Measurements from ENCODE around the gene POLA1. TPM values are rescaled to one million over a fixed set of nuclear protein-coding genes. Genes with fewer than 3 reads are reported as not detected.
A peak's percentile ranks its signal among the peaks of the same experiment; 100 is the strongest.

The POLA1 gene
- total RNA-seq, 2 experiments from 2014 or later, result 48.4 to 52.1 TPM

- no peak for ATAC-seq
- H3K27ac Mint-ChIP-seq, result no peak overlapping the region
- CTCF ChIA-PET, result interaction anchor here (0.9 kb wide), 1 partner anchor 60 kb away, joined by 3 read pairs; no protein-coding TSS in a partner anchor
Observed at GRCh38 chrX:24899391-24899790, 205.7 kb downstream of the POLA1 start.

GRCh38 chrX:24900234-24900633 lies 206.5 kb downstream of the POLA1 start:
- Mint-ChIP-seq H3K9me3 (ENCODE audit: low read depth) (no peaks in the 10 kb centered on the region), H3K27ac (no peak overlapping the region), H3K4me3 (no peak overlapping the region), H3K4me1 (peaks cover under 1% of the 10 kb centered on the region), H3K36me3 (ENCODE audit: low read depth) (peaks cover 39% of the 10 kb centered on the region), H3K27me3 (no peaks in the 10 kb centered on the region)
- ChIA-PET CTCF (no interaction called here), POLR2A (no interaction called here)
- ATAC-seq, result no peak
- intact Hi-C loops (cut with DNase I, micrococcal nuclease), result no loop called here
- no peak for DNase-seq

More at GRCh38 chrX:24899391-24899790, 205.7 kb downstream of the POLA1 start:
- POLR2A ChIA-PET, result no interaction called here
- Mint-ChIP-seq H3K4me3 (no peak overlapping the region), H3K36me3 (ENCODE audit: low read depth) (peaks cover 39% of the 10 kb centered on the region), H3K9me3 (ENCODE audit: low read depth) (no peaks in the 10 kb centered on the region), H3K4me1 (peaks cover 3% of the 10 kb centered on the region), H3K27me3 (no peaks in the 10 kb centered on the region)
- DNase-seq, result no peak
- intact Hi-C loops (cut with DNase I, micrococcal nuclease), result no loop called here

- Mint-ChIP-seq H3K4me3 (no peak overlapping the region), H3K9me3 (ENCODE audit: low read depth) (no peaks in the 10 kb centered on the region), H3K36me3 (ENCODE audit: low read depth) (peaks cover 29% of the 10 kb centered on the region), H3K4me1 (no peaks in the 10 kb centered on the region), H3K27ac (no peak overlapping the region), H3K27me3 (no peaks in the 10 kb centered on the region)
- ChIA-PET CTCF (no interaction called here), POLR2A (no interaction called here)
- no peak for ATAC-seq
- DNase-seq, result no peak
- intact Hi-C loops (cut with DNase I, micrococcal nuclease), result no loop called here
Observed at GRCh38 chrX:24902806-24903205, 209.1 kb downstream of the POLA1 start.

- no peak for ATAC-seq
- ChIA-PET CTCF (no interaction called here), POLR2A (interaction anchor here (0.6 kb wide), 1 partner anchor 79 kb away, joined by 3 read pairs; no protein-coding TSS in a partner anchor)
- Mint-ChIP-seq H3K9me3 (ENCODE audit: low read depth) (no peaks in the 10 kb centered on the region), H3K4me3 (no peak overlapping the region), H3K27me3 (no peaks in the 10 kb centered on the region), H3K4me1 (peaks cover 5% of the 10 kb centered on the region), H3K36me3 (ENCODE audit: low read depth) (peaks cover 2% of the 10 kb centered on the region), H3K27ac (no peak overlapping the region)
- intact Hi-C loops (cut with DNase I, micrococcal nuclease), result no loop called here
- DNase-seq, result no peak
Observed at GRCh38 chrX:24918715-24919114, 225.0 kb downstream of the POLA1 start.

- H3K4me3 Mint-ChIP-seq, result no peak overlapping the region
- H3K4me1 Mint-ChIP-seq, result peaks cover 12% of the 10 kb centered on the region
- H3K27me3 Mint-ChIP-seq, result no peaks in the 10 kb centered on the region
- POLR2A ChIA-PET, result no interaction called here
- no peaks in the 10 kb centered on the region for H3K9me3 Mint-ChIP-seq (ENCODE audit: low read depth)
- CTCF ChIA-PET, result no interaction called here
- DNase-seq (no peak), ATAC-seq (peak; percentile 61)
- intact Hi-C loops (cut with DNase I, micrococcal nuclease), result no loop called here
- H3K36me3 Mint-ChIP-seq (ENCODE audit: low read depth), result peaks cover 13% of the 10 kb centered on the region
- H3K27ac Mint-ChIP-seq, result no peak overlapping the region
Observed at GRCh38 chrX:24920769-24921168, 227.1 kb downstream of the POLA1 start.

- POLR2A ChIA-PET, result no interaction called here
- CTCF ChIA-PET, result no interaction called here
- peaks cover 19% of the 10 kb centered on the region for H3K36me3 Mint-ChIP-seq (ENCODE audit: low read depth)
- peaks cover 12% of the 10 kb centered on the region for H3K4me1 Mint-ChIP-seq
- H3K9me3 Mint-ChIP-seq (ENCODE audit: low read depth), result no peaks in the 10 kb centered on the region
- H3K4me3 Mint-ChIP-seq, result no peak overlapping the region
- DNase-seq (no peak), ATAC-seq (no peak)
- no peak overlapping the region for H3K27ac Mint-ChIP-seq
- no peaks in the 10 kb centered on the region for H3K27me3 Mint-ChIP-seq
- intact Hi-C loops (cut with DNase I, micrococcal nuclease), result no loop called here
Observed at GRCh38 chrX:24925430-24925829, 231.7 kb downstream of the POLA1 start.

- H3K9me3 Mint-ChIP-seq (ENCODE audit: low read depth), result no peaks in the 10 kb centered on the region
Observed at GRCh38 chrX:24927372-24927771, 233.7 kb downstream of the POLA1 start.

GRCh38 chrX:24928114-24928513 lies 234.4 kb downstream of the POLA1 start:
- ChIA-PET POLR2A (no interaction called here), CTCF (no interaction called here)
- ATAC-seq, result no peak
- H3K27me3 Mint-ChIP-seq, result no peaks in the 10 kb centered on the region
- peaks cover 19% of the 10 kb centered on the region for H3K36me3 Mint-ChIP-seq (ENCODE audit: low read depth)
- H3K9me3 Mint-ChIP-seq (ENCODE audit: low read depth), result no peaks in the 10 kb centered on the region
- no peak overlapping the region for H3K4me3 Mint-ChIP-seq
- DNase-seq, result no peak
- H3K4me1 Mint-ChIP-seq, result peaks cover 7% of the 10 kb centered on the region
- H3K27ac Mint-ChIP-seq, result no peak overlapping the region
- intact Hi-C loops (cut with DNase I, micrococcal nuclease), result no loop called here

More at GRCh38 chrX:24927372-24927771, 233.7 kb downstream of the POLA1 start:
- intact Hi-C loops (cut with DNase I, micrococcal nuclease), result no loop called here
- DNase-seq (no peak), ATAC-seq (no peak)
- H3K36me3 Mint-ChIP-seq (ENCODE audit: low read depth), result peaks cover 19% of the 10 kb centered on the region
- CTCF ChIA-PET, result no interaction called here
- no peak overlapping the region for H3K4me3 Mint-ChIP-seq
- H3K27ac Mint-ChIP-seq, result no peak overlapping the region
- POLR2A ChIA-PET, result no interaction called here
- no peaks in the 10 kb centered on the region for H3K27me3 Mint-ChIP-seq
- H3K4me1 Mint-ChIP-seq, result peaks cover 7% of the 10 kb centered on the region

GRCh38 chrX:24934279-24934678 lies 240.6 kb downstream of the POLA1 start:
- no peaks in the 10 kb centered on the region for H3K4me1 Mint-ChIP-seq
- intact Hi-C loops (cut with DNase I, micrococcal nuclease), result no loop called here
- peaks cover 14% of the 10 kb centered on the region for H3K36me3 Mint-ChIP-seq (ENCODE audit: low read depth)
- no peak overlapping the region for H3K27ac Mint-ChIP-seq
- H3K27me3 Mint-ChIP-seq, result no peaks in the 10 kb centered on the region
- POLR2A ChIA-PET, result no interaction called here
- CTCF ChIA-PET, result no interaction called here
- H3K9me3 Mint-ChIP-seq (ENCODE audit: low read depth), result no peaks in the 10 kb centered on the region
- ATAC-seq (no peak), DNase-seq (no peak)
- no peak overlapping the region for H3K4me3 Mint-ChIP-seq

GRCh38 chrX:24945009-24945408 lies 251.3 kb downstream of the POLA1 start:
- ATAC-seq (no peak), DNase-seq (no peak)
- Mint-ChIP-seq H3K27me3 (no peaks in the 10 kb centered on the region), H3K4me1 (no peaks in the 10 kb centered on the region), H3K27ac (no peak overlapping the region), H3K9me3 (ENCODE audit: low read depth) (no peaks in the 10 kb centered on the region), H3K4me3 (no peak overlapping the region), H3K36me3 (ENCODE audit: low read depth) (no peaks in the 10 kb centered on the region)
- CTCF ChIA-PET, result no interaction called here
- intact Hi-C loops (cut with DNase I, micrococcal nuclease), result no loop called here
- POLR2A ChIA-PET, result no interaction called here

GRCh38 chrX:24946369-24946768 lies 252.7 kb downstream of the POLA1 start:
- Mint-ChIP-seq H3K4me3 (no peak overlapping the region), H3K9me3 (ENCODE audit: low read depth) (no peaks in the 10 kb centered on the region), H3K4me1 (no peaks in the 10 kb centered on the region), H3K27me3 (no peaks in the 10 kb centered on the region), H3K27ac (no peak overlapping the region), H3K36me3 (ENCODE audit: low read depth) (no peaks in the 10 kb centered on the region)
- ChIA-PET POLR2A (no interaction called here), CTCF (no interaction called here)
- intact Hi-C loops (cut with DNase I, micrococcal nuclease), result no loop called here
- no peak for ATAC-seq
- no peak for DNase-seq

- ATAC-seq (no peak), DNase-seq (no peak)
- H3K36me3 Mint-ChIP-seq (ENCODE audit: low read depth), result peaks cover 3% of the 10 kb centered on the region
- POLR2A ChIA-PET, result no interaction called here
- no peaks in the 10 kb centered on the region for H3K27me3 Mint-ChIP-seq
- no peaks in the 10 kb centered on the region for H3K4me1 Mint-ChIP-seq
- intact Hi-C loops (cut with DNase I, micrococcal nuclease), result no loop called here
- no peak overlapping the region for H3K4me3 Mint-ChIP-seq
- no peaks in the 10 kb centered on the region for H3K9me3 Mint-ChIP-seq (ENCODE audit: low read depth)
- CTCF ChIA-PET, result no interaction called here
- no peak overlapping the region for H3K27ac Mint-ChIP-seq
Observed at GRCh38 chrX:24954732-24955131, 261.0 kb downstream of the POLA1 start.

- Mint-ChIP-seq H3K9me3 (ENCODE audit: low read depth) (no peaks in the 10 kb centered on the region), H3K27ac (no peak overlapping the region), H3K36me3 (ENCODE audit: low read depth) (peaks cover 3% of the 10 kb centered on the region), H3K27me3 (no peaks in the 10 kb centered on the region), H3K4me3 (no peak overlapping the region), H3K4me1 (no peaks in the 10 kb centered on the region)
- no peak for DNase-seq
- ChIA-PET POLR2A (no interaction called here), CTCF (no interaction called here)
- peak; percentile 55 for ATAC-seq
- intact Hi-C loops (cut with DNase I, micrococcal nuclease), result no loop called here
Observed at GRCh38 chrX:24955372-24955930, 261.7 kb downstream of the POLA1 start.
